Nephron (organoid): ENCODE measurements around the gene LPP.

ENCODE experiments used
- H3K27ac Mint-ChIP-seq, 3 experiments: 2 replicates each; pipeline ENCODE4 v1.8.0; 2020; ENCODE audit warnings: mixed read lengths in 3 of 3, mild to moderate bottlenecking in 2 of 3, moderate library complexity in 1 of 3
- H3K27me3 Mint-ChIP-seq: 2 replicates; pipeline ENCODE4 v1.8.0; 2021; ENCODE audit warnings: low read depth, mild to moderate bottlenecking, moderate library complexity, mixed read lengths
- H3K36me3 Mint-ChIP-seq: 2 replicates; pipeline ENCODE4 v1.8.0; 2020; ENCODE audit warnings: low read depth, mixed read lengths
- H3K4me1 Mint-ChIP-seq: 2 replicates; pipeline ENCODE4 v1.8.0; 2020; ENCODE audit warnings: mixed read lengths
- H3K4me3 Mint-ChIP-seq, 3 experiments: 2 replicates each; pipeline ENCODE4 v1.8.0; 2020; ENCODE audit warnings: mild to moderate bottlenecking in 3 of 3, mixed read lengths in 3 of 3, moderate library complexity in 2 of 3
- H3K9me3 Mint-ChIP-seq: 2 replicates; pipeline ENCODE4 v1.8.0; 2020; ENCODE audit warnings: mixed read lengths
- CTCF ChIP-seq, 3 experiments: fragments of 200-600 bp; sonication (generic); IDR thresholded peaks; one replicate each; pipeline ENCODE4 v1.5.0; 2021; ENCODE audit warnings: antibody characterized with exemption in 3 of 3; ENCODE audit not compliant: unreplicated experiment in 3 of 3

Gene LPP

GRCh38 chr3:188712991-188713390, 559.0 kb downstream of the LPP start:
- H3K27me3 Mint-ChIP-seq: no peaks in the 10 kb centered on the region
- H3K4me1 Mint-ChIP-seq: peaks cover 15% of the 10 kb centered on the region
- no peak overlapping the region for H3K27ac Mint-ChIP-seq
- no peak for TF ChIP-seq CTCF (IDR thresholded peaks at IDR 0.05; ENCODE audit: unreplicated experiment in 3 of 3)
- no peak overlapping the region for H3K4me3 Mint-ChIP-seq
- peaks cover 8% of the 10 kb centered on the region for H3K36me3 Mint-ChIP-seq
- H3K9me3 Mint-ChIP-seq: no peaks in the 10 kb centered on the region

- Mint-ChIP-seq H3K4me1 (no peaks in the 10 kb centered on the region), H3K27ac (no peak overlapping the region), H3K36me3 (no peaks in the 10 kb centered on the region), H3K27me3 (no peaks in the 10 kb centered on the region), H3K9me3 (no peaks in the 10 kb centered on the region), H3K4me3 (no peak overlapping the region)
- TF ChIP-seq CTCF (IDR thresholded peaks at IDR 0.05; ENCODE audit: unreplicated experiment in 3 of 3): no peak
Measured at GRCh38 chr3:188719545-188719944, 565.6 kb downstream of the LPP start.

- Mint-ChIP-seq H3K27ac (no peak overlapping the region), H3K36me3 (no peaks in the 10 kb centered on the region), H3K4me3 (no peak overlapping the region), H3K27me3 (no peaks in the 10 kb centered on the region), H3K4me1 (no peaks in the 10 kb centered on the region), H3K9me3 (no peaks in the 10 kb centered on the region)
- TF ChIP-seq CTCF (IDR thresholded peaks at IDR 0.05; ENCODE audit: unreplicated experiment in 3 of 3): no peak
Measured at GRCh38 chr3:188720215-188720614, 566.3 kb downstream of the LPP start.

- Mint-ChIP-seq H3K9me3 (no peaks in the 10 kb centered on the region), H3K4me3 (no peak overlapping the region), H3K36me3 (no peaks in the 10 kb centered on the region), H3K27ac (no peak overlapping the region), H3K4me1 (no peaks in the 10 kb centered on the region), H3K27me3 (no peaks in the 10 kb centered on the region)
- no peak for TF ChIP-seq CTCF (IDR thresholded peaks at IDR 0.05; ENCODE audit: unreplicated experiment in 3 of 3)
Measured at GRCh38 chr3:188720636-188721035, 566.7 kb downstream of the LPP start.

GRCh38 chr3:188721312-188721711, 567.4 kb downstream of the LPP start:
- H3K27ac Mint-ChIP-seq: no peak overlapping the region
- no peaks in the 10 kb centered on the region for H3K36me3 Mint-ChIP-seq
- H3K4me3 Mint-ChIP-seq: no peak overlapping the region
- H3K9me3 Mint-ChIP-seq: no peaks in the 10 kb centered on the region
- H3K27me3 Mint-ChIP-seq: no peaks in the 10 kb centered on the region
- no peak for TF ChIP-seq CTCF (IDR thresholded peaks at IDR 0.05; ENCODE audit: unreplicated experiment in 3 of 3)
- H3K4me1 Mint-ChIP-seq: no peaks in the 10 kb centered on the region

GRCh38 chr3:188721990-188722389, 568.0 kb downstream of the LPP start:
- no peaks in the 10 kb centered on the region for H3K36me3 Mint-ChIP-seq
- no peaks in the 10 kb centered on the region for H3K4me1 Mint-ChIP-seq
- TF ChIP-seq CTCF (IDR thresholded peaks at IDR 0.05; ENCODE audit: unreplicated experiment in 3 of 3): no peak
- H3K4me3 Mint-ChIP-seq: no peak overlapping the region
- no peaks in the 10 kb centered on the region for H3K27me3 Mint-ChIP-seq
- no peak overlapping the region for H3K27ac Mint-ChIP-seq
- no peaks in the 10 kb centered on the region for H3K9me3 Mint-ChIP-seq
